NCI-H1105 treated with DMSO at 0.1 percent for 48 hours (cell line): ENCODE results near the gene BTRC.
"Not testable (repeated sequence)": the region's sequence is repeated elsewhere in the genome, so short reads cannot be mapped to it uniquely, and the experiment has no call there.

Experiments used
- DNase-seq: peaks from one replicate; lab custom pipeline; 2025; lab: John Stamatoyannopoulos, UW

The BTRC gene

DNA sequence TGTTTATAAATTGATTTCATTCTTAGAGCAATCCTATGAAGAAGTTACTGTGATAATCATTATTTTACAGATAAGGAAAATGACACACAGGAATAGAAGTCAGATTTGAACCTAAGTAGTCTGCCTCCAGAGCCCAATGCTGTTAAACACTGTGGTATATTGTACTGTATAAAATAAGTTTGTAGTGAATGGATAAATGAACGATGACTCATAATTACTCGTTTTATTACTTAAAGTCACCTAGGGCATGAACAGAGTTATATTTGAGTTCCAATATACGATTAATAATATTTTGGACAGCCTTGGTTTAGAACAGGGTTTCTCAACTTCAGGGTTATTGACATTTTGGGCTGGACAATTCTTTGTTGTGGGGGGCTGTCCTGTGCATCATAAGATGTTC is 7.8 kb upstream of the BTRC start:
- no peak for DNase-seq

DNA sequence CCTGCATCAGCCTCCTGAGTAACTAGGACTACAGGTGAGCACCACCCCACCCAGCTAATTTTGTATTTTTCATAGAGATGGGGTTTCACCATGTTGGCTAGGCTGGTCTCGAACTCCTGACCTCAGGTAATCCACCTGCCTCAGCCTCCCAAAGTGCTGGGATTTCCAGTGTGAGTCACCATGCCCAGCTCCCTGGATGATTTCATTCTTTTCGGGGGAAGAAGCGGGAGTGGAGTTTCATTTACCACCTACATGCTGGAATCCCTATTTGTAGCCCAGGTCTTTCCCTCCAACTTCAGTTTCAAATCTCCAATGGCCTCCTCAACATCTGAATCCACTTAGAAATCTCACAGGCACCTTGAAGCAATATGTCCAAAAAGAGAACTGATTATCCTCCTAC is 2.9 kb upstream of the BTRC start:
- no peak for DNase-seq

DNA sequence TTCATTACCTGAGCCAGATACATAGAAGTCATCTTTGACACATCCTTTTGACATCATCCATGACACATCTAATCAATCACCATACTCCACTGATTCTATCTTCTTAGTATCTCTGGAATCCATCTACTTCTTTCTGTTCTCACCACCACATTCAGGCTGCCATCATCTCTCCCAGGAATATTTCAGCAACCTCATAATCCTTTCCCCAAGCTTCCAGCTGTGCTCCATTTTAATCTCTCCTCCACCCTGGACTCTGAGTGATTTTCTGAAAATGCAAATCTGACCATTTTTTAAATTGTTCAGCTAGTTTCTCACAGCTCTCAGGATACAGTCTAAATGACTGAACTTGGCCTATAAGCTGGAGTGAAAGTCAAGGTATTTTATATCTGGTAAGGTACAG is 2.5 kb upstream of the BTRC start:
- DNase-seq, result no peak

DNA sequence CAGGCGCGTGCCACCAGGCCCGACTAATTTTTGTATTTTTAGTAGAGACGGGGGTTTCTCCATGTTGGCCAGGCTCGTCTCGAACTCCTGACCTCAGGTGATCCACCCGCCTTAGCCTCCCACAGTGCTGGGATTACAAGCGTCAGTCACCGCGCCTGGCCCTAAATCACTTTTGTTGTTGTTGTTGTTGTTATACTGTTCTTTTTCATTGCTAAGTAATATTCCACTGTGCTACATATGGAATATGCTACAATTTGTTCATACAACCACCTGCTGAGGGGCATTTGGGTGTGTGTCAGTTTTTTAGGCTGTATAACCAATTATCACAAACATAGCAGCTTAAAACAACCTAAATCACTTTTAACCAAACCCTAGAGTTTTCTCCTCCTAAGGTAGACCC is 1.1 kb upstream of the BTRC start:
- not testable (repeated sequence) for DNase-seq

DNA sequence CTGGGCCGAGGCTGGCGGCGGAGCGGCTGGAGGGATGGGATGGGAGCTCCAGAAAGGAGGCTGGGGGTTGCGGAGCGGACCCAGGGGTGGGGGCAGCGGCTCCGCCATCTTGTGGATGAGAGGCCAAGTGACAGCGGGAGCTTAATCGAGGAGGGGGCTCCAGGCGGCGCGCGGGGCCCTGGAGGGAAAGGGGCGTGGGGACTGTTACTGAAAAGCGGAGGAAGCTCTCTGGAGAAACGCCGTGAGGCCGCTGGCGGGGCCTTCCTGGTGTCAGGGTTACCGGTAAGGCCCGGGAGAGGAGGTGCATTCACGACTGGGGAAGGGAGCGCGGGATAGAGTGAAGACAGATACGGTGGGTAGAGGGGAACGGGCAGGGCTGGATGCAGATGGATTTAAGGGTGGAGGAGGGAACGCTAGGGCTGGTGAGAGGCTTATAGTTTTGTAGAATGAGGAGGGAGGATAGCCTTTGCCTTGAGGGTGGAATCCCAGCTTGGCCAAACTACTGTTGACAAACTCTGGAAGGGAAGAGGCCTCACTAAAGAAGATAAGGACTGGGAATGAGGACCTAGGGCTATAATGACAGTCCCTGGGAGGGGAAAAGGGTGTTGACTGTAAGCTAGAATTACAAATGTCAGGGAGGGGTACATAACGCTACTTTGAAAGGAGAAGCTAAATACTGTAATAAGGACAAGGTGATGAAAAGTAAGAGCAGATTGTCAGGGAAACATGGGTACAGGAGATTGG is 535 bp downstream of the BTRC start:
- peak; percentile 20 for DNase-seq

DNA sequence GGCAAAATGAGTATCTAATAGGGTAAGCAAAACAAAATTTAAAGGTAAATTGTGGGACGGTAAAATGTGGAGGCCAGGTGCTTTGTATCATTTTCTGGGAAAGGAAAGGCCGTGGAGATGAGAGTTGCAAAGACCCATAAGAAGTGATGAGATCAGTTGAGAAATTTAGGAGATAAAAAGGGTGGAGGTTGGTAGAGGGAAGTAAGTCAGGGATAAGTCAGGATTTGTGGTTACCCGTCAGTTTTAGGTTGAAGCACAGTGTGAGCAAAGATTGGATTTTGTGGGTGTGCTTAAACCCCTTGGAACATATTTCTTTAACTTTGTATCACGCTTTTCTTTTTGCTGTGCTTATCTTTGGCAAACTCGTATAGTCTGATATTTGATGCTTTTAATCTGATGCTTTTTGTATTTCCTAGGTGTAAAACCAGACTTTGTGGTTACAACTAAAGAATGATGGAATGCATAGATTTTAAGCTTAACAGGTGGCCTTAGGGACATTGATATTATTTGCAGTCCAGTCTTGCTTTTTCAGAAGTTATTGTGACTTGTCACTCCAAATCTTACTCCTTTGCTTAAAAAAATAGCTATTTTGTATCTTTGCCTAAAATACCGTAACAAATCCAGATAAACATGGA is 1.2 kb downstream of the BTRC start:
- DNase-seq, result no peak

DNA sequence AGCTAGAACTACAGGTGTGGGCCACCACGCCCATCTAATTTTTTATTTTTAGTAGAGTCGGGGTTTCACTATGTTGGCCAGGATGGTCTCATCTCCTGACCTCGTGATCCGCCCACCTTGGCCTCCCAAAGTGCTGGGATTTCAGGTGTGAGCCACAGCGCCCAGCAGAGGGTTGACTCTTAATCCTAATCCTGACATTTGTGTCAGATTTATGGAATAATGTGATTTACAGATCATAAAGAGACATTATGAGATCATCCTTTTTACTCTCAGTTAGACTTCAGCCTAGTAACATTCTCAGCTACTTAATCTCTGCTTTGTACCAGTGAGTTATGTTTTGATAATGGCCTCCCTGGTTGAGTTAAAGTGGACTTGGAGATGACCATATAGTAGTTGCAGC is 2.2 kb downstream of the BTRC start:
- no peak for DNase-seq

DNA sequence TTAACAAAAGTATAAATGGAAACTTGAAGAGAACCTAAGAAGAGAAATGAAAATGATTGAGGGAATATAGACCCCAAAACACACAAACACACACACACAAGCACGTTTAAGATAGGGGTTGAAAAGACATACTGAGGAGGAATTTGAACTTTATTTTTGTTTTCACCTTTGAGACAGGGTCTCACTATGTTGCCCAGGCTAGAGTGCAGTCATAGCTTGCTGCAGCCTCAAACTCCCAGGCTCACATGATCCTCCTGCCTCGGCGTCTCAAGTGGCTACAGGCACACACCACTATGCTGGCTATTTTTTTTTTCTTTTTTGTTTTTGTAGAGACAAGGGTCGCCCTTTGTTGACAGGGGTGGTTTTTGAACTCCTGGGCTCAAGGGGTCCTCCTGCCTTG is 4.0 kb downstream of the BTRC start:
- DNase-seq, result no peak

DNA sequence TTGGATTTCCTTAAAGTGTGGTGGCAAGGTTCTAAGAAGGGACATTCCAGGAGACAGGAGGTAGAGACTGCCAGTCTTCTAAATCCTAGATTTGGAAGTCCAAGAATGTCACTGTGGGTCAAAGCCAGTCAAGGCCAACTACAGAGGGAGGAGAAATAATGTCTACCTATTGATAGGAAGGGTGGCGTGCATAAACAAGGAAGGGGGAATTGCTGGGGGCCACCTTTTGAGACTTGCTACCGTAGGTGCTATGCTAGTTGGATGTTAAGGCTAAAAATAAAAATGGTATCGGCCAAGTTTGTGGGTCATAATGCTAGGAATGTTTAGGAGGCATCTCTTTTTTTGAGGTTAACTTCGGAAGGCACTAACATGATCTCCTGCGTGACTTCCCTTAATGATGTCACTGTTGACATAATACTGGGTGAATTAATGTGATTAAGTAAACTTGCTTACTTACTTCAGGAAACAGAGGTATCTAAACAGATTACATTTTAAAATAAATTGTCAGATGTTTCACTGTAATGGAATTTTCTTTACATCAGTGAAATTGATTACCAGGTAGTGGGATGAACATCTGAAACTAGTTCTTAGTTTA is 4.8 kb downstream of the BTRC start:
- no peak for DNase-seq

DNA sequence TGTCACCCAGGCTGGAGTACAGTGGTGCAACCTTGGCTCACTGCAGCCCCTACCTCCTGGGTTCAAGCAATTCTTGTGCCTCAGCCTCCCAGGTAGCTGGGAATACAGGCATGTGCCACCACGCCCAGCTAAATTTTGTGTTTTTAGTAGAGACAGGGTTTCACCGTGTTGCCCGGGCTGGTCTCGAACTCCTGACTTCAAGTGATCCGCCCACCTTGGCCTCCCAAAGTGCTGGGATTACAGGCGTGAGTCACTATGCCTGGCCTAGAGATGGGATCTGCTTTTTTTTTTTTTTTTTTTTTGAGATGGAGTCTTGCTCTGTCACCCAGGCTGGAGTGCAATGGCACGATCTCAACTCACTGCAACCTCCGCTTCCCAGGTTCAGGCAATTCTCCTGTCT is 6.1 kb downstream of the BTRC start:
- not testable (repeated sequence) for DNase-seq

DNA sequence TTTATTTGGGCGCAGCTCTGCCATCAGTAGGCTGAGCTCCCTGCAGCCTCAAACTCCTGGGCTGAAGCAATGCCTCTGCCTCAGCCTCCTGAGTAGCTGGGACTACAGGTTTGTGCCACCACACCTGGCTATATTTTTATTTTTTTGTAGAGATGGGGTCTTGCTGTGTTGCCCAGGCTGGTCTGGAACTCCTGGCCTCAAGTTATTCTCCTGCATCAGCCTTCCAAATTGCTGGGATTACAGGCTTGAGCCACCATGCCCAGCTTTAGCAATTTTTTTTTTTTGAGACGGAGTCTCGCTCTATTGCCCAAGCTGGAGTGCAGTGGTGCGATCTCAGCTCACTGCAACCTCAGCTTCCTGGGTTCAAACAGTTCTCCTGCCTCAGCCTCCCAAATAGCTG is 6.9 kb downstream of the BTRC start:
- DNase-seq, result not testable (repeated sequence)

DNA sequence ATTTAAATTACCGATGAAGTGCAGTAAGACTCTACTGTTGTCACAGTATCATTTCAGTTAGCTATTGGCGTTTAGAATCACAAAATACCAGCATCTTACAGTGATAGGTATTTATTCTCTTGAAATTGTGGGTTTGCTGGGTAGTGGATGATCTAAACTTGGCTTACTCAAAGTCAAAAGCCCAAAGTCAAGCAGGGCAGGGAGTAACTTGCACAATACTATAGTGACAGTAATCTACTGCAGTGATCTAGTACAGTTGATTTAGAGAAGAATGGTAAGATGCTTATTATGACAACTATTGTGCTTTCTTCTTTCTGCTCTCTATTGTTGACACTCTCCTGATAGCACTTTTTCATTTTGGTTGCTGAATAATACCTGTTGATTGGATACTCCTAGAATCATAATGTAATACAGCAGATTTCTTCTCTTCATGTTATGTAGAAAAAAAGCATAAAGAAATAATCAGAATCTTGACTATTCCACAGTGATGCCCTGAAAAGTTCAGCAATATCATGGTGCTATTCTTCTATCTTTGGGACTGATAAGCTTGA is 10.0 kb downstream of the BTRC start:
- DNase-seq, result no peak

DNA sequence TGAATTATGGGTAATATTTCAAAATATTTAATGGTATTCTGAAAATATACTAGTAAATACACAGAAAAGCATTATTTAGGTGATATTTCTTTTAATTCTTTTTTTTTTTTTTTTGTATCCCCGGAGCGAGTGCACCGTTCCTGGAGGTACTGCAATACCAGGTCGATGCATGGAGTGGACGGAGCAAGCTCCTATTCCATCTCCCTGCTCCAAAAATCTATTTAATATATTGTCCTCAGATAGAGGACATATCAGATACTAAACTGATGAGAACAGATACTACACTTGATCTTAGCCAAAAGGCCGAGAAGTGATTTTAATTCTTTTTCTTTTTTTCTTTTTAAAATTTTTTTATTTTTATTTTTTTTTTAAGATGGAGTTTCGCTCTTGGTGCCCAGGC is 10.8 kb downstream of the BTRC start:
- DNase-seq, result no peak

DNA sequence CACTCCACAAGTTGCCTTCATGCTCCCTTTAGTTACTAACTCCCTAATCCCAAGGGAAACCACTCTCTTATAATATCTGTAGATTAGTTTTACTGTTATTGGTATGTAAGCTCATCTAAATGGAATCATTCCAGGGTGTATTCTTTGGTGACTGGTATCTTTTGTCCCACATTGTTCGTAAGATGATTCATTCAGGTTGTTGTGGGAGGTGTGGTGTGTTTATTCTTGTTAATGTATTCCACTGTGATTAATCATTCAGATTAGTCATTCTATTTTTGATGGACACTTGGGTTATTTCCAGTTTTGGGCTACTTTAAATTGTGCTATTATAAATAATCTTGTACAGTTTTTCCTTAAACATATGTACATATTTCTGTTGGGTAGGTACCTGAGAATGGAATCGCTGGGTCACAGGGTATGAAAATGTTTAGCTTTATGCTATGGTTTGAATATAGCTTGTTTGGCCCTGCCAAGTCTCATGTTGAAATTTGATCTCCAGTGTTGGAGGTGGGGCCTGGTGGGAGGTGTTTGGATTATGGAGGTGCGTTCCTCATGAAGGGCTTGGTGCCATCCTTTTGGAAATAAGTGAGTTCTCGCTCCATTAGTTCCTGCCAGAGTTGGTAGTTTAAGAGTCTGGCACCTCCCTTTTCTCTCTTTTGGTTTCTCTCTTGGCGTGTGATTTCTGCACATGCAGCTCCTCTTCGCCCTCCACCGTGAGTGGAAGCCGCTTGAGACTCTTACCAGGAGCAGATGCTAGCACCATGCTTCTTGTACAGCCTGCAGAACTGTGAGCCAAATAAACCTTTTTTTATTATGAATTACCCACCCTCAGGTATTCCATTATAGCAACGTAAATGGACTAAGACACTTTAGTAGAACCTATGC is 13.8 kb downstream of the BTRC start:
- DNase-seq, result no peak

DNA sequence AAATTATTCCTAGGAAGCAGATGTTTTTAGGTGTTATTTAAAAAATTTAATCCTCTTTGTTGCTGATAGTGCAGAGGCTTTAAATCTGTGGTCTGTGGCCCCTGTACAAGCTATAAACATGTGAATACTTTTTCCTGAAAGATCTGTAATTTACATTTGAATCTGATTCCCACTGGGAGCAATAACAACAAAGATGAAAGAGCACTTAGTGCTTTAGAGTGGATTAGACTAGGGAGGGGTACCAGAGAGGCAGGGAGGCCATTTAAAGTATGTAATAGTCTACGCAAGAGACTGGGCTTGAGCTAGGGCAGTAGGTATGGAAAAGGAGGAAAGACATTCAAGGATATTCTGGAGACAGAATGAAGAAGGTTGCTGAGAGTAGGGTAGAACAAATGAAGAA is 19.1 kb downstream of the BTRC start:
- no peak for DNase-seq

DNA sequence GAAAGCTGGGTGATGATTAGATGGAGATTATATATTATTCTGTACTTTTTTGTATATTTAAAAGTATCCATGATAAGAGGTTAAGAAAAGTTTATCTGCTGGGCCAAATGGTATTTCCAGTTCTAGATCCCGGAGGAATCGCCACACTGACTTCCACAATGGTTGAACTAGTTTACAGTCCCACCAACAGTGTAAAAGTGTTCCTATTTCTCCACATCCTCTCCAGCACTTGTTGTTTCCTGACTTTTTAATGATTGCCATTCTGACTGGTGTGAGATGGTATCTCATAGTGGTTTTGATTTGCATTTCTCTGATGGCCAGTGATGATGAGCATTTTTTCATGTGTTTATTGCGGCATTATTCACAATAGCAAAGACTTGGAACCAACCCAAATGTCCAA is 20.0 kb downstream of the BTRC start:
- DNase-seq, result not testable (repeated sequence)

DNA sequence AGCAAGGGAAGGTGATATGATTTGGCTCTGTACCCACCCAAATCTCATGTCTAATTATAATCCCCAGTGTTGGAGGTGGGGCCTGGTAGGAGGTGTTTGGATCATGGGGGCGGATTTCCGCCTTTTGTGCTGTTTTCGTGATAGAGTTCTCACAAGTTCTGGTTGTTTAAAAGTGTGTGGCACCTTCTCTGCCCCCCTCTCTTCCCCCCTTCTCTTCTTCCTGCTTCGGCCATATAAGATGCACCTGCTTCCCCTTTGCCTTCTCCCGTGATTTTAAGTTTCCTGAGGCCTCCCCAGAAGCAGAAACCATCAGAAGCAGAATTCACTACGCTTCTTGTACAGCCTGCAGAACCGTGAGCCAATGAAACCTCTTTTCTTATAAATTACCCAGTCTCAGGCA is 21.1 kb downstream of the BTRC start:
- no peak for DNase-seq

DNA sequence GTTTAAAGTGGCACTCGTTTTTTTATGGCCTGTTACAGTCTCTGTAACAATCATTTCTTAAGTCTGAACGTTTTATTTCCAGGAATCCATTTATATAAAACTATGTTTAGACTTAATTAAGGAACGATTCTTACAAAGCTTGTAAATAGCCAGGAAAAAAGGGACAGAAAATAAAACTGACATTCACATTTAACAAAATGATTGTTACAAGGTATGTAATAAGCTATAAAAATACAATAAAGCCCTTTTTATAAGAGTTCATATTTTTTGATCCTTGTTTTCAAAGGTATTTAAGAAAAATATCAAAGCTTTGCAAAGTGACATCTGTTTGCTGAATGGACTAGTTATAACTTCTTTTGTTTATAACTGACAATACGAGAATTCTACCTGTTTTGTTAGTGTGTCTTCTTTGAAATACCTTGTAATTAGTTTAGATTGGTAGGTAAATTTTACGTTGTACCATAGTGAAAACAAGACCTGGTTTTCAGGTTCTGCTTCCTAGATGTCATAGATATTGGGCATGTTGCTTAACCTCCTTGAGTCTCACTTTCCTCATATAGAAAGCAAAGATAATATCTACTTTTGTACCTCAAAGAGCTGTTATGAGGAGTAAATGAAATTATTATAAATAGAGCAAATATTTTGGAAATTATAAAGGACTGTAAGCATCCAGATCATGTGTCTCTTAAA is 25.8 kb downstream of the BTRC start:
- no peak for DNase-seq

DNA sequence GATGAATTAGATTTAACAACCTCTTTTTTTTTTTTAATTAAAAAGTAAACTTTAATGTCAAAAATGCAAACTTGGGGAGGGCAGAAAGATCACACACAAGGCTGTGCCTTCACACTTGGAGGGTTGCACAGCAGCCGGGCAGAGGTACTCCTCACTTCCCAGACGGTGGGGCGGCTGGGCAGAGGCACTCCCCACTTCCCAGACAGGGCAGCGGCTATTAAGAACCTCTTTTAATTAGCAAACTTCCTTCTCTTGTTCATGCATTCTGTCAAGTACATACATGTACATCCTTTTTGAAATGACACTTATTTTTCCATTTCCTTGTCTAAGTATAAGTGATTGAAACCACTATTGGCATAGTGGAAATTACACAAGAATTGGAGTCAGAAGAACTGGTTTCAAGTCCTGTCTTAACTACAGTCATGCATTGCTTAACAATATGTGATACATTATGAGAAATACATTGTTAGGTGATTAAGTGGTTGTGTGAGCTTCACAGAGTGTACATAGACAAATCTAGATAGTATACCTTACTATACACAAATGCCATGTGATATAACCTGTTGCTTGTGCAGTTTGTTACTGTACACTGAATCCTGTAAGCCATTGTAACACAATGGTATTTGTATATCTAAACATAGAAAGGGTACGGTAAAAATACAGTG is 26.5 kb downstream of the BTRC start:
- no peak for DNase-seq

DNA sequence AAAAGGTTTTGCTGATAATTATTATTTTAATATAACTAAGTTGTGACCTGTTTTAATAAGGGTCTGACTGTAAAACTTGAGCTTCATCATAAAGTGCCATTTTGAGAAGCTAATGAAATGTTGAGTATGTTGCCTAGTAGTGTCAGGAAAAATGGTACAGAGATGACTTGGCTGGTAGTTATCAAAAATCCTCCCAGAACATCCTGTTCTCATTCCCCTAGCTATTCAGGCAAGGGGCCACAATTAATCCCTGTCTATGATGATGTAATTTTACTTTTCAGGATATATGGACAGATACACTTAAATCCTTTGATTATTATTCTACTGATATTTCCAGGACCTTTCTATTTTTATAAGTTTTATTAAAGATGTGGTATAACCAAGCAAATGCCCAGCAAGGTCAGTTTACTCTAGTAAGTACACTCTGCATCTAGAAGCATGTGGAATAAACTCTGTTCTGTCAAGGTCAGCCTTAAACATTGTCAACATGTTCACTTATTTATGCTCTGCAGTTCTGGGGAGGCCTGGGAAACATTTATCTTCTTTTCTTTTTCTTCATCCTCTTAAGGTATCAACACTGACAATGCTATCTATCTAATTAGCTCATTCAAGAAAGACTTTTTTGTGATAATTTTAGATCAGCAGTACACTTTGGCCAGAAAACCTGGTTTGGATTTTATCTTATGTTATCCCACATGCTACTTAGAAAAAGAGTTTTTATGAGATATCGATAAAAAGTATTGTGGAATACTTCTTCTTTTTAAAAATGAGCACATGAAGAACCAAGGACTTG is 32.1 kb downstream of the BTRC start:
- no peak for DNase-seq
